GM19193 (cell line): ENCODE measurements around the gene DISP1.

Experiments used
- POLR2A ChIP-seq: IDR thresholded peaks from 4 replicates; pipeline ENCODE4 v1.6.1; 2011; ENCODE audit not compliant: insufficient read depth, insufficient read length; ENCODE audit errors: extremely low read depth

DISP1 gene

DNA sequence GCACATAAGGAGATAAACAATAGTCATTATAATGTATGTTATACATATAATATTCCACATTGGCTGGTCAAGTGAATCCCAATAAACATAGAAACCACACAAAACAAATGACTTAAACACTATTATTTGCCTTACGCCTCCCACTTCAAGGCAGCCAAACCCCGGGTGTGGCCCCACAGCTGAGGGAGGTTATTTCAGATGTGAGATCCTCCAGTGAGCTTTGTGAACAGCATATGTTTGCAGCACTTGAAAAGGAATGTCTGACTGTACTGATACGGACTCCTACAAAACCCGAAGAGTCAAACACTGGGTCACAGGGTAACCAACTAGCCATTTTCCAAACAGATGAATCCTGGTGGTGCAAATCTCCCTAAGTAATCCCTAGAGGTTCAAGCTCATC, 27.1 kb upstream of the DISP1 start:
- no peak for TF ChIP-seq POLR2A

GRCh38 chr1:222788402-222789156, 26.3 kb upstream of the DISP1 start:
- no peak for TF ChIP-seq POLR2A

- TF ChIP-seq POLR2A = no peak
Observed at GRCh38 chr1:222790115-222790514, 24.7 kb upstream of the DISP1 start.

DNA sequence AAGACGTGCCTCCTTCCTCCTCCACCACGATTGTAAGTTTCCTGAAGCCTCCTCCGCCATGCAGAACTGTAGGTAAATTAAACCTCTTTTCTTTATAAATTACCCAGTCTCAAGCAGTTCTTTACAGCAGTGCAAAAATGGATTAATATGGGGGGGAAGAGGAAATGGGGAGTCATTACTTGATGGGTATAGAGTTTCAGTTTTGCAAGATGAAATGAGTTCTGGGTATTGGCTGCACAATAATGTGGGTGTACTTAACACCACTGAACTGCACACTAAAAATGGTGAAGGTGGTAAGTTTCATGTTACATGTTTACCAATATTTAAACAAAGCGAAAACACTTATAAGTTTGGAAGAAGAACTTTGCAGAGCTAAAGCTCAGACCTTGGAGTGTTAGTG, 24.3 kb upstream of the DISP1 start:
- TF ChIP-seq POLR2A = no peak

GRCh38 chr1:222791006-222791710, 23.7 kb upstream of the DISP1 start:
- no peak for TF ChIP-seq POLR2A

- TF ChIP-seq POLR2A = no peak
Observed at GRCh38 chr1:222792744-222793143, 22.1 kb upstream of the DISP1 start.

GRCh38 chr1:222794656-222795474, 20.0 kb upstream of the DISP1 start:
- no peak for TF ChIP-seq POLR2A

GRCh38 chr1:222798116-222798515, 16.7 kb upstream of the DISP1 start:
- no peak for TF ChIP-seq POLR2A

DNA sequence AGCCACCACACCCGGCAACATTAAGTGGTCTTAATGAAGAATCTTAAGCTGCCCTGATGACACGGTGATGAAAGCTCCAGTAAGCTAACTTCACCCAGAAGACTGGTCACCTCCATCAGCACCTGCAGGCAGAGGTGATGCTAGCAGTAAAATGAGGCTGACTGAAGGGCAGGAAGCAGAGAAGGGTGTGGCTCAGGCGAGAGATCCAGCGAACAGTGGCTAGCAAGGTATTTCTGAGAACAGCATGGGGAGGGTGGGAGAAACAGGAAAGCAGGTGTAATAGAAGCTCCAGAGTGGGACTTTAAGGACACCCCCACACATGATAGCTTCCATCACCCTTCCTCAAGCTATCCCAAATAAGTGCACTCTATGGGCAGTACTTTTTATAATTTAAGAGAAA, 15.9 kb upstream of the DISP1 start:
- no peak for TF ChIP-seq POLR2A

GRCh38 chr1:222801067-222801466, 13.8 kb upstream of the DISP1 start:
- TF ChIP-seq POLR2A = no peak

GRCh38 chr1:222811671-222812070, 3.2 kb upstream of the DISP1 start:
- no peak for TF ChIP-seq POLR2A

- TF ChIP-seq POLR2A = no peak
Observed at GRCh38 chr1:222813866-222814535, 838 bp upstream of the DISP1 start.

DNA sequence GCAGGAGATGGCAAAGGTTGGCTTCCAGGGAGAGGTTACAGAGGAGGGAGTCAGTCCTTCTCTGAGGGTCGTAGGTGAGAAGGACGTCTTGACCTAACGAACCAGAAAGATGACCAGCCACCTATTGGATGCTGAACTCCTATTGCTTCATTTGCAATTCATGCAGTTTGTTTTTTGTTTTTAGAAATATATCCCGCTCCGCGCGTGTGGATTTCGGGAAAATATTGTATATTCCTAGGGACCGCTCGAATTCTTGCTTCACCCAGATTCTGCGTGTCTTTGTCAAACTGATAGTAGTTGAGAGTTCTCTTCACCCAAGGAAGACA, 564 bp downstream of the DISP1 start:
- no peak for TF ChIP-seq POLR2A

- no peak for TF ChIP-seq POLR2A
Observed at GRCh38 chr1:222817529-222817928, 2.7 kb downstream of the DISP1 start.

DNA sequence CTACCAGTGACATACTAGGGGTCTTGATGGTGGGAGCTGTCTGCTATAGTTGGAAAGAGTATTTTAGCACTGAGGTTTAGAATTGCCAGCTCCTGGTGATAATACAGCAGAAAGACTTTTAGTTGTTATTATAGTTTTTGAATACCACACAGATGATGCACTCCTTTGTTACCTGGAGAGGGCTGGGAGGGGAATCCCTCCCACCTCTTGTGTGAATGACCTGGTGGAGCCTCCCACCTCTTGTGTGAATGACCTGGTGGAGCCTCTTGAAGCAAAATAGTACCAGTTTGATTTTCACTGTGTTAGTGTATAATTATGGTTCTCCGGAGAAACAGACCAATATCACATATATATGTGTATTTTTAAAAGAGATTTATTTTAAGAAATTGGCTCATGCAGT, 3.3 kb downstream of the DISP1 start:
- TF ChIP-seq POLR2A = no peak
